Neural progenitor cell (in vitro differentiated cells): Measurements from ENCODE around the gene KRTAP19-6. TPM values are rescaled to one million over a fixed set of nuclear protein-coding genes. Genes with fewer than 3 reads are reported as not detected.

Source experiments
- DNase-seq: peaks from one replicate; pipeline ENCODE4 v3.0.0-alpha.2; 2016; ENCODE audit warnings: low spot score
- H2AFZ ChIP-seq: fragments of 200-600 bp; sonication (generic); replicated peaks from 2 replicates; pipeline ENCODE4 v1.6.1; 2016; ENCODE audit warnings: antibody characterized with exemption
- H3F3A ChIP-seq: fragments of 200-600 bp; sonication (generic); 2 replicates; pipeline ENCODE4 v1.6.1; 2016; ENCODE audit warnings: antibody characterized with exemption, low read depth
- H3K27ac ChIP-seq: fragments of 200-600 bp; sonication (generic); 2 replicates; pipeline ENCODE4 v1.5.1; 2016; ENCODE audit warnings: mild to moderate bottlenecking
- H3K27me3 ChIP-seq: fragments of 200-600 bp; sonication (generic); 2 replicates; pipeline ENCODE4 v1.6.1; 2016; ENCODE audit warnings: mild to moderate bottlenecking, moderate library complexity
- H3K36me3 ChIP-seq: fragments of 200-600 bp; sonication (generic); 2 replicates; pipeline ENCODE4 v1.5.1; 2016
- H3K4me1 ChIP-seq: fragments of 200-600 bp; sonication (generic); 2 replicates; pipeline ENCODE4 v1.6.1; 2016; ENCODE audit warnings: mixed run types
- H3K4me2 ChIP-seq: fragments of 200-600 bp; sonication (generic); 2 replicates; pipeline ENCODE4 v1.6.1; 2016
- H3K4me3 ChIP-seq: fragments of 200-600 bp; sonication (generic); 2 replicates; pipeline ENCODE4 v1.5.1; 2016
- H3K79me2 ChIP-seq: fragments of 200-600 bp; sonication (generic); 2 replicates; pipeline ENCODE4 v1.6.1; 2016; ENCODE audit warnings: low read depth
- H3K9ac ChIP-seq: fragments of 200-600 bp; sonication (generic); 2 replicates; pipeline ENCODE4 v1.6.1; 2016
- H3K9me3 ChIP-seq: fragments of 200-600 bp; sonication (generic); 2 replicates; pipeline ENCODE4 v1.5.1; 2016; ENCODE audit warnings: low read depth
- H4K20me1 ChIP-seq: fragments of 200-600 bp; sonication (generic); 2 replicates; pipeline ENCODE4 v1.6.1; 2016; ENCODE audit warnings: low read depth
- H3K27ac Mint-ChIP-seq: 3 replicates; pipeline ENCODE4 v1.8.0; 2021; ENCODE audit warnings: mixed read lengths
- H3K27me3 Mint-ChIP-seq: 2 replicates; pipeline ENCODE4 v1.8.0; 2022; ENCODE audit warnings: low read depth, mild to moderate bottlenecking, inconsistent platforms, moderate library complexity, mixed read lengths; ENCODE audit not compliant: insufficient read depth
- H3K36me3 Mint-ChIP-seq: 3 replicates; pipeline ENCODE4 v1.8.0; 2021; ENCODE audit warnings: mixed read lengths
- H3K4me1 Mint-ChIP-seq: 3 replicates; pipeline ENCODE4 v1.8.0; 2021; ENCODE audit warnings: mixed read lengths
- H3K4me3 Mint-ChIP-seq: 3 replicates; pipeline ENCODE4 v1.8.0; 2021; ENCODE audit warnings: mild to moderate bottlenecking, moderate library complexity, mixed read lengths
- H3K9me3 Mint-ChIP-seq: 3 replicates; pipeline ENCODE4 v1.8.0; 2020; ENCODE audit warnings: mixed read lengths
- EZH2 ChIP-seq: fragments of 200-600 bp; sonication (generic); IDR thresholded peaks from 2 replicates; pipeline ENCODE4 v1.6.1; 2017; ENCODE audit warnings: antibody characterized with exemption, mild to moderate bottlenecking, moderate library complexity
- EZH2phosphoT487 ChIP-seq: fragments of 200-600 bp; sonication (generic); IDR thresholded peaks from 2 replicates; pipeline ENCODE4 v1.6.1; 2017; ENCODE audit warnings: antibody characterized with exemption
- total RNA-seq: library from RNA; depleted of rRNA; stranded (reverse); fragments of >200 nt; gene quantifications from 2 replicates; pipeline ENCODE4 v1.2.3, GENCODE V29; 2015; ENCODE audit warnings: low replicate concordance
- TF ChIP-seq, protein P1 (sequence below): fragments of 200-600 bp; sonication (generic); IDR thresholded peaks from 2 replicates; pipeline ENCODE4 v1.5.1; 2017; ENCODE audit warnings: antibody characterized with exemption, mild to moderate bottlenecking

KRTAP19-6 gene
- total RNA-seq = not detected in 2 replicates

DNA sequence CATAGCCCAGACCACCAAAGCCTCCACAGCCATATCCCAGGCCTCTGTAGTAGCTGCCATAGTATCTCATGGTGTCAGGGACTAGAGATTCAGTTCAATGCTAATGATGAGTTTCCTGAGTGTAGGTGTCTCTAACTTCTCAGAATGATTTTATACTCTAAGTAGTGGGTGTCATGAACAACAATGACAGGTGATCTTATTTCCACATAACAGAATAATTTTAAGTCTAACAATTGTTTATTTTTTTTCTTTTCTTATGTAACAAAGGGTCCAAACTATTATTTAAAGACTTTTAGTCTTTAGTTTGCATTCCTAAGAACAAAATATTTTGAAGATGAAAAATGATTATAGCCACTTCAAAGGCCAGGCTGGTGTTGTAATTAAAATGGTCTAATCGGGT lies at the start of gene KRTAP19-6:
KRTAP19-6 (minus strand) TSS at position 101 of the 400 bp plus-strand sequence; CDS start at position 70, 31 bp downstream.
- TF ChIP-seq, protein P1, sequence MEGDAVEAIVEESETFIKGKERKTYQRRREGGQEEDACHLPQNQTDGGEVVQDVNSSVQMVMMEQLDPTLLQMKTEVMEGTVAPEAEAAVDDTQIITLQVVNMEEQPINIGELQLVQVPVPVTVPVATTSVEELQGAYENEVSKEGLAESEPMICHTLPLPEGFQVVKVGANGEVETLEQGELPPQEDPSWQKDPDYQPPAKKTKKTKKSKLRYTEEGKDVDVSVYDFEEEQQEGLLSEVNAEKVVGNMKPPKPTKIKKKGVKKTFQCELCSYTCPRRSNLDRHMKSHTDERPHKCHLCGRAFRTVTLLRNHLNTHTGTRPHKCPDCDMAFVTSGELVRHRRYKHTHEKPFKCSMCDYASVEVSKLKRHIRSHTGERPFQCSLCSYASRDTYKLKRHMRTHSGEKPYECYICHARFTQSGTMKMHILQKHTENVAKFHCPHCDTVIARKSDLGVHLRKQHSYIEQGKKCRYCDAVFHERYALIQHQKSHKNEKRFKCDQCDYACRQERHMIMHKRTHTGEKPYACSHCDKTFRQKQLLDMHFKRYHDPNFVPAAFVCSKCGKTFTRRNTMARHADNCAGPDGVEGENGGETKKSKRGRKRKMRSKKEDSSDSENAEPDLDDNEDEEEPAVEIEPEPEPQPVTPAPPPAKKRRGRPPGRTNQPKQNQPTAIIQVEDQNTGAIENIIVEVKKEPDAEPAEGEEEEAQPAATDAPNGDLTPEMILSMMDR = no peak
- TF ChIP-seq EZH2phosphoT487 = no peak
- no peak for TF ChIP-seq EZH2
- no peaks in the 10 kb centered on the region for H4K20me1 ChIP-seq
- H3K27me3 ChIP-seq = no peaks in the 10 kb centered on the region
- no peak within 1 kb of the TSS for H2AFZ ChIP-seq
- H3K4me3 Mint-ChIP-seq = no peak within 1 kb of the TSS
- H3K36me3 Mint-ChIP-seq = no peaks in the 10 kb centered on the region
- DNase-seq = no peak
- no peak within 1 kb of the TSS for H3K9ac ChIP-seq
- no peaks in the 10 kb centered on the region for H3K9me3 Mint-ChIP-seq
- H3K79me2 ChIP-seq = no peaks in the 10 kb centered on the region
- H3F3A ChIP-seq = no peaks in the 10 kb centered on the region
- no peaks in the 10 kb centered on the region for H3K36me3 ChIP-seq
- no peaks in the 10 kb centered on the region for H3K4me1 Mint-ChIP-seq
- H3K27me3 Mint-ChIP-seq = peaks cover 2% of the 10 kb centered on the region
- no peak within 1 kb of the TSS for H3K4me3 ChIP-seq
- no peak within 1 kb of the TSS for H3K4me2 ChIP-seq
- no peaks in the 10 kb centered on the region for H3K4me1 ChIP-seq
- no peak within 1 kb of the TSS for H3K27ac Mint-ChIP-seq
- H3K9me3 ChIP-seq = peaks cover 4% of the 10 kb centered on the region
- no peak within 1 kb of the TSS for H3K27ac ChIP-seq

- H2AFZ ChIP-seq = no peak within 1 kb of the TSS
- no peaks in the 10 kb centered on the region for H3F3A ChIP-seq
- no peaks in the 10 kb centered on the region for H3K36me3 Mint-ChIP-seq
- no peaks in the 10 kb centered on the region for H3K4me1 ChIP-seq
- H3K4me3 Mint-ChIP-seq = no peak within 1 kb of the TSS
- H3K4me2 ChIP-seq = no peak within 1 kb of the TSS
- peaks cover 9% of the 10 kb centered on the region for H3K9me3 ChIP-seq
- no peaks in the 10 kb centered on the region for H3K9me3 Mint-ChIP-seq
- no peaks in the 10 kb centered on the region for H3K4me1 Mint-ChIP-seq
- no peaks in the 10 kb centered on the region for H4K20me1 ChIP-seq
- no peaks in the 10 kb centered on the region for H3K27me3 Mint-ChIP-seq
- H3K27ac ChIP-seq = no peak within 1 kb of the TSS
- H3K36me3 ChIP-seq = peaks cover 4% of the 10 kb centered on the region
- no peaks in the 10 kb centered on the region for H3K79me2 ChIP-seq
- no peaks in the 10 kb centered on the region for H3K27me3 ChIP-seq
- DNase-seq = no peak
- H3K27ac Mint-ChIP-seq = no peak within 1 kb of the TSS
- H3K9ac ChIP-seq = no peak within 1 kb of the TSS
- TF ChIP-seq EZH2 = no peak
- TF ChIP-seq, protein P1 = no peak
- TF ChIP-seq EZH2phosphoT487 = no peak
- H3K4me3 ChIP-seq = no peak within 1 kb of the TSS
Measured at GRCh38 chr21:30590297-30590696, 48.6 kb upstream of the KRTAP19-6 start, which contains the start of gene KRTAP22-2. Gene KRTAP22-2, minus strand, starts transcription at chr21:30590397.

DNA sequence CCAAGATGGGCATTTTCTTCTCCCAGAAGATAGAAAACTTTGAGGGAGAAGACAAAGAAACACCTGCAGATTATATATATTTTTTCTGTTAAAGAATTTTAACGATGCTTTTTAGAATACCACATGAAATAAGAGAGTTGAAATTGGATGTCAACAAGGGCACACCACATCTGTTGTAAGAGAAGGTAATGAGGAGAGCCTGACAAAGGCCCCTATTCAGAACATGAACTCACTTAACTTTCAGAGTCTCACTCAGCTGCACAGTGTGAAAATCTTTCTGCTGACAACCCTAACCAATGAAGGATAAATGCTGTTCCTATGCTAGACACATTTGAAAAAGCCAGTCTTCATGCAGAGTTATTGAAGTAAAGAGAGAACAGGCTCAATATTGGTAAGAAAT lies 41.2 kb upstream of the KRTAP19-6 start:
- Histone ChIP-seq H3K4me1 (peaks cover 14% of the 10 kb centered on the region), H2AFZ (no peak overlapping the region), H3K9me3 (peaks cover 11% of the 10 kb centered on the region), H3K4me3 (no peak overlapping the region), H3F3A (no peaks in the 10 kb centered on the region), H3K36me3 (peaks cover 4% of the 10 kb centered on the region), H3K9ac (no peak overlapping the region), H3K27me3 (no peaks in the 10 kb centered on the region), H4K20me1 (no peaks in the 10 kb centered on the region), H3K79me2 (no peaks in the 10 kb centered on the region), H3K4me2 (no peak overlapping the region), H3K27ac (no peak overlapping the region)
- DNase-seq = peak; percentile 10
- Mint-ChIP-seq H3K27ac (no peak overlapping the region), H3K36me3 (no peaks in the 10 kb centered on the region), H3K27me3 (no peaks in the 10 kb centered on the region), H3K4me1 (peaks cover 8% of the 10 kb centered on the region), H3K9me3 (no peaks in the 10 kb centered on the region), H3K4me3 (no peak overlapping the region)
- no peak for TF ChIP-seq EZH2
- TF ChIP-seq, protein P1 = no peak
- TF ChIP-seq EZH2phosphoT487 = no peak
